Thyroid gland (tissue), 4 donors: ENCODE data around the gene FAM9A. TPM values are rescaled to one million over a fixed set of nuclear protein-coding genes. Genes with fewer than 3 reads are reported as not detected.

Experiments
- DNase-seq, 2 donors: peaks; one replicate each; pipeline ENCODE4 v3.0.0-alpha.2; 2019
- H3K27ac ChIP-seq, 3 donors: fragments of 200-600 bp; sonication (generic); 1 replicate in 2 of 3; 2 replicates in 1 of 3; pipeline ENCODE4 v1.5.1; 2016 to 2019; ENCODE audit warnings: mild to moderate bottlenecking in 1 of 3, moderate library complexity in 1 of 3
- H3K27me3 ChIP-seq: fragments of 200-600 bp; sonication (generic); one replicate; pipeline ENCODE4 v1.5.1; 2019
- H3K36me3 ChIP-seq, 2 donors: fragments of 200-600 bp; sonication (generic); one replicate each; pipeline ENCODE4 v1.5.1; 2016 to 2019
- H3K4me1 ChIP-seq, 2 donors: fragments of 200-600 bp; sonication (generic); one replicate each; pipeline ENCODE4 v1.5.1; 2017 to 2019
- H3K4me3 ChIP-seq, 3 donors: fragments of 200-600 bp; sonication (generic); replicated peaks in 1 of 3; 1 replicate in 2 of 3; 2 replicates in 1 of 3; pipeline ENCODE4 v1.5.1; 2016; ENCODE audit warnings: mild to moderate bottlenecking in 1 of 3
- H3K9me3 ChIP-seq: fragments of 200-600 bp; sonication (generic); one replicate; pipeline ENCODE4 v1.5.1; 2017
- POLR2A ChIP-seq, 2 donors: fragments of 450-650 bp; IDR thresholded peaks; one replicate each; pipeline ENCODE4 v1.6.1; 2017; ENCODE audit warnings: antibody characterized with exemption in 2 of 2, mild to moderate bottlenecking in 2 of 2, moderate library complexity in 1 of 2
- WGBS, 2 donors: methylation state at CpG; one replicate each; pipeline ENCODE4 v1.1.5; 2017; 5-methylcytosine and 5-hydroxymethylcytosine counted together
- intact Hi-C: fragments of 100-400 bp; cut with DNase I; formaldehyde crosslinking; loops from one replicate; pipeline ENCODE4 v1.15.1; 2023
- total RNA-seq, 4 donors: library from RNA; depleted of rRNA; stranded (reverse); fragments of >200 nt; gene quantifications; one replicate each; pipeline ENCODE4 v1.2.3, GENCODE V29; 2016
- TF ChIP-seq, protein P1 (sequence below), 6 experiments: fragments of 200-600 bp in 3 of 6; fragments of 450-650 bp in 3 of 6; sonication (generic) in 3 of 6; IDR thresholded peaks; one replicate each; pipeline ENCODE4 v1.5.1; 2016 to 2019; ENCODE audit warnings: antibody characterized with exemption in 6 of 6, mild to moderate bottlenecking in 2 of 6, inconsistent platforms in 1 of 6, moderate library complexity in 1 of 6

Gene FAM9A
- total RNA-seq, 4 donors from 2014 or later = not detected

DNA sequence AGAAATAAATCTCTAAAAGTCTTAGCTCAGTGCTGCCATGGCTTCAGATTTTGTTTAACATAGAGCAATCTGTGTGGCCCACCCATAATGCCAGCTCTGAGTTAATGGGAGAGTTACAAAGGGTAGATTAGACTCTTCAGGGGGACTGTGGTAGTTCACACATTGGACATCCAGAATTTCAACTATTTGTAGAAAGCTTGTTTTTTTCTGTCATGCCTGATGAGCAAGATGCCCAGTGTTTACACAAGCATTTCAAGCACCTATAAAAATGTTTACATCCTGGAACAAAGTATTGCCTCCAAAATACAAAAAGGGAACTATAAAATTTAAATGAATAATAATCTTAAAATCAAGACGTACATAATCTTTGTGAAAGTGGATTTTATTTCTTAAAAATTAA, 43.0 kb upstream of the FAM9A start:
- intact Hi-C loops = no loop called here
- Histone ChIP-seq H3K36me3 (no peaks in the 10 kb centered on the region), H3K9me3 (no peaks in the 10 kb centered on the region), H3K4me3 (no peak overlapping the region), H3K27ac (no peak overlapping the region), H3K27me3 (no peaks in the 10 kb centered on the region), H3K4me1 (no peaks in the 10 kb centered on the region)
- no peak for DNase-seq
- TF ChIP-seq, protein P1, sequence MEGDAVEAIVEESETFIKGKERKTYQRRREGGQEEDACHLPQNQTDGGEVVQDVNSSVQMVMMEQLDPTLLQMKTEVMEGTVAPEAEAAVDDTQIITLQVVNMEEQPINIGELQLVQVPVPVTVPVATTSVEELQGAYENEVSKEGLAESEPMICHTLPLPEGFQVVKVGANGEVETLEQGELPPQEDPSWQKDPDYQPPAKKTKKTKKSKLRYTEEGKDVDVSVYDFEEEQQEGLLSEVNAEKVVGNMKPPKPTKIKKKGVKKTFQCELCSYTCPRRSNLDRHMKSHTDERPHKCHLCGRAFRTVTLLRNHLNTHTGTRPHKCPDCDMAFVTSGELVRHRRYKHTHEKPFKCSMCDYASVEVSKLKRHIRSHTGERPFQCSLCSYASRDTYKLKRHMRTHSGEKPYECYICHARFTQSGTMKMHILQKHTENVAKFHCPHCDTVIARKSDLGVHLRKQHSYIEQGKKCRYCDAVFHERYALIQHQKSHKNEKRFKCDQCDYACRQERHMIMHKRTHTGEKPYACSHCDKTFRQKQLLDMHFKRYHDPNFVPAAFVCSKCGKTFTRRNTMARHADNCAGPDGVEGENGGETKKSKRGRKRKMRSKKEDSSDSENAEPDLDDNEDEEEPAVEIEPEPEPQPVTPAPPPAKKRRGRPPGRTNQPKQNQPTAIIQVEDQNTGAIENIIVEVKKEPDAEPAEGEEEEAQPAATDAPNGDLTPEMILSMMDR (IDR thresholded peaks at IDR 0.05) = no peak
- no peak for TF ChIP-seq POLR2A (IDR thresholded peaks at IDR 0.05)
- WGBS, 2 donors = 93 to 95% methylated on average over 1 of the region's 1 CpG

DNA sequence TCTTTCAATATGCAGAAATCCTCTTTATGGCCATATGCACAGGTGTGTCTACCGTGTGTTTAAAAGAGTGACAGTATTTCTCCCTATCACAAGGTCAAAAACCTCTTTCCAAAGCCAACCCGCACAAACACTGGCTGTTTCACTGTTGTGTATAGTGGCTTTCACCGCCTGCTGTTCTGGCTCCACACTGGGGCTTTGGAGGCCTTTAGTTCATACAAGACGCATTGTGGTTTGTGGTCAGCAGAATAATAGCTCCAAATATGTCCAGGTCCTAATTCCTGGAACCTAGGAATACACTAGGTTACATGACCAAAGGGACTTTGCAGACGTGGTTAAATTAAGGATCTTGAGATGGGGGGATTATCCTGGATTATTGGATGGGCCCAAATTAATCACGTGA, 40.7 kb upstream of the FAM9A start:
- Histone ChIP-seq H3K36me3 (no peaks in the 10 kb centered on the region), H3K4me3 (no peak overlapping the region), H3K9me3 (no peaks in the 10 kb centered on the region), H3K27me3 (no peaks in the 10 kb centered on the region), H3K27ac (no peak overlapping the region), H3K4me1 (no peaks in the 10 kb centered on the region)
- TF ChIP-seq POLR2A (IDR thresholded peaks at IDR 0.05) = no peak
- TF ChIP-seq, protein P1 (IDR thresholded peaks at IDR 0.05) = no peak
- no peak for DNase-seq
- intact Hi-C loops = no loop called here
- WGBS, 2 donors = 92 to 97% methylated on average over 6 of the region's 6 CpGs

DNA sequence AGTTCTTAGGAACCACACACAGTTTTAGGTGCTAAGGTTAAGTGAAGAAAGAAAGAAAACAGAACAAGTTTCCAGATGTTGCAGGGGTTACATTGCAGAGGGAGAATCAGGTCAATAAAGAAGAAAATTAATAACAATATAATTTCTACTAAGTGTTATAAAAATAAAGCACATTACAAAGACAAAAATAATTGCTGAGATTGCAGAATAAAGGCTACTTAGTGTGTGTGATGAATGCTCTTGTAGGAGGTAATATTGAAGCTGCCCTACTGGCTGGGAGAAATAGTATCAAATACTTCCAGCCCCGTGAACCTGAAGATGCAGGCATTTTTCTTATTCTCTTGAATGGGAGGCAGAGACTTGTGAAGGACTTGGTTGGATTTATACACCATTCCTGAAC, 33.2 kb upstream of the FAM9A start:
- Histone ChIP-seq H3K36me3 (no peaks in the 10 kb centered on the region), H3K4me3 (no peak overlapping the region), H3K27ac (no peak overlapping the region), H3K4me1 (no peaks in the 10 kb centered on the region), H3K9me3 (no peaks in the 10 kb centered on the region), H3K27me3 (peaks cover 4% of the 10 kb centered on the region)
- TF ChIP-seq, protein P1 (IDR thresholded peaks at IDR 0.05) = no peak
- TF ChIP-seq POLR2A (IDR thresholded peaks at IDR 0.05) = no peak
- 62 to 81% methylated on average over 1 of the region's 1 CpG for WGBS, 2 donors
- no peak for DNase-seq
- intact Hi-C loops = no loop called here

DNA sequence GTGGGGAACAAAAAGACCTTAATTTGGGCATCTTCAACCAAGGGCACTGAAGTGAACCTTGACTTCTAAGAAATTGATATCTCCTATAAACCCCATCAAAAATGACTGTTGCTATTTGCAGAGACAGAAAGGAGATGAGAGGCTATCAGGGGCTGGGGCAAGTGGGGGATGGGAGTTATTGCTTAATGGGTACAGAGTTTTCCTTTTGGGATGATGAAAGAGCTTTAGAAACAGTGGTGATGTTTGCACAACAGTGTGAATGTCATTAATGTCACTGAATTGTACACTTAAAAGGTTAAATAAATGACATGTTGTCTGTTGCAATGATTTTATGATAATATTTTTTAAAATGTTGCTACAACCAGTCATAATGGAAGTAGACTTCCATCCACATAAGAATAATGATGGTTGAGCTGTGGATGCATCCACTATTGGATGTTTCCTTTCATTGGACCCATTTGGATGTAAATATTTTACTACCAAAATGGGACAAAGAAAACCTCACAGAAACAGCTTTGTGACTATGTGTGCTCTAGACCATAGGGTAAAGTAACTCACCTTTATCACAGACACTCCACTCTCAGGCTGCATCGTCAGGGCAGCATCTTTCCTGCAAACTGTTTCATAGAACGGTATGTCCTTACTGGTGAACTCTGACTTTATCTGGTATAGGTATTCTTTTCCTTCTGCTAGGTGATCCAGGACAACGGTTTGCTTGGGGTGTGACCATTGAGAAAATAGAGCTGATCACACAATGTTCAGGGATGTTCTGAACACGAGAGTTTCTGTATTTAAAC, 31.6 kb upstream of the FAM9A start:
- intact Hi-C loops = no loop called here
- Histone ChIP-seq H3K4me1 (no peaks in the 10 kb centered on the region), H3K36me3 (no peaks in the 10 kb centered on the region), H3K4me3 (no peak overlapping the region), H3K27ac (no peak overlapping the region), H3K9me3 (no peaks in the 10 kb centered on the region), H3K27me3 (peaks cover 4% of the 10 kb centered on the region)
- DNase-seq = no peak
- WGBS, 2 donors = 73 to 85% methylated on average over 3 to 4 of the region's 4 CpGs
- no peak for TF ChIP-seq POLR2A (IDR thresholded peaks at IDR 0.05)
- TF ChIP-seq, protein P1 (IDR thresholded peaks at IDR 0.05) = no peak

DNA sequence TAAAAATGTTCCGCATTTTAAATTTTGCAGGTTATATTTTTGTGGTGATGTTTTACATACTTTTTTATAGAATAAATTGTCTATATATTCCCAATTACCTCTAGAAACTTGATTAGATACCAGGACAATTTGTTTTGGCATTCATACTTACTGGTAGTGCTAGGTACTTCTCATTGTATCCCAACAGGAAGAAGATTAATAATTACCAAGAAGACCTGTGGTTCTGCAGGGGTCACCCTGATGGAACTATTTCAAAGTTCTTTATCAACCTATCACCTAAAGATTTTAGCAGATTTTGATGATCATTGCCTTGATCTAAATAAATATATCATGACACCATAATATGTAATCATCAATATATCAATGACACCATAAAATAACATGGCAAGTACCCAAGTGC, 22.5 kb upstream of the FAM9A start:
- intact Hi-C loops = no loop called here
- Histone ChIP-seq H3K27me3 (no peaks in the 10 kb centered on the region), H3K36me3 (no peaks in the 10 kb centered on the region), H3K4me1 (no peaks in the 10 kb centered on the region), H3K9me3 (no peaks in the 10 kb centered on the region), H3K4me3 (no peak overlapping the region), H3K27ac (no peak overlapping the region)
- TF ChIP-seq, protein P1 (IDR thresholded peaks at IDR 0.05) = no peak
- TF ChIP-seq POLR2A (IDR thresholded peaks at IDR 0.05) = no peak
- no peak for DNase-seq
- 97 to 100% methylated on average over 1 of the region's 1 CpG for WGBS, 2 donors
